ENCODE data around the gene PGAP6.
"Not testable (repeated sequence)": the region's sequence is repeated elsewhere in the genome, so short reads cannot be mapped to it uniquely, and the experiment has no call there.

PGAP6 gene

GRCh38 chr16:400061-400591 lies 18.3 kb upstream of the PGAP6 start:
- no peak for DNase-seq (ENCODE audit: low read depth)

DNA sequence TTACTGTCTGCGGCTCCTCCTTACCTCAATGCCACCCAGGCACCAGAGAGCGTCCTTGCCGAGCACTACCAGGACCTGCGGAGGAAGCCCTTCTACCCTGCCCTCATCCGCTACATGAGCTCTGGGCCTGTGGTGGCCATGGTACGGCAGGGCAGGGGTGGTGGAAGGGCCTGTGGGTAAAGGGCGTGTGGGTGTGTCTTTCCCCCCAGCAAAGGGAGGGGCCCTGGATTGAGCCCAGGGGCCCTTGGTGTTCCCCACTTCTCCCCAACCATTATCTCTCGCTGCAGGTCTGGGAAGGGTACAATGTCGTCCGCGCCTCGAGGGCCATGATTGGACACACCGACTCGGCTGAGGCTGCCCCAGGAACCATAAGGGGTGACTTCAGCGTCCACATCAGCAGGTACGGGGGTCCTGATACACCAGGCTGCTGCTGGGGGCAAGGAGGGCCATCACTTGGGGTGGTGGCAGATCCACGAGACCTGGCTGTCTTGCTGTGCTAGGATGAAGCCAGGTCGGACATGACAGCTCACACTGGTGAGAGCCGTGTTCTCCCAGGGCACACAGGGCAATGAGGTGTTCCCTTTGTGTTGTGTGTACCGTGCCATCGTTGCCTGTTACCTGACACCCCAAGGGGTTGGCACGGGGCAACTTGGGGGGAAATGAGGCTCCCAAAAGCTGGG lies 17.7 kb upstream of the PGAP6 start:
- DNase-seq (ENCODE audit: low read depth): no peak

DNA sequence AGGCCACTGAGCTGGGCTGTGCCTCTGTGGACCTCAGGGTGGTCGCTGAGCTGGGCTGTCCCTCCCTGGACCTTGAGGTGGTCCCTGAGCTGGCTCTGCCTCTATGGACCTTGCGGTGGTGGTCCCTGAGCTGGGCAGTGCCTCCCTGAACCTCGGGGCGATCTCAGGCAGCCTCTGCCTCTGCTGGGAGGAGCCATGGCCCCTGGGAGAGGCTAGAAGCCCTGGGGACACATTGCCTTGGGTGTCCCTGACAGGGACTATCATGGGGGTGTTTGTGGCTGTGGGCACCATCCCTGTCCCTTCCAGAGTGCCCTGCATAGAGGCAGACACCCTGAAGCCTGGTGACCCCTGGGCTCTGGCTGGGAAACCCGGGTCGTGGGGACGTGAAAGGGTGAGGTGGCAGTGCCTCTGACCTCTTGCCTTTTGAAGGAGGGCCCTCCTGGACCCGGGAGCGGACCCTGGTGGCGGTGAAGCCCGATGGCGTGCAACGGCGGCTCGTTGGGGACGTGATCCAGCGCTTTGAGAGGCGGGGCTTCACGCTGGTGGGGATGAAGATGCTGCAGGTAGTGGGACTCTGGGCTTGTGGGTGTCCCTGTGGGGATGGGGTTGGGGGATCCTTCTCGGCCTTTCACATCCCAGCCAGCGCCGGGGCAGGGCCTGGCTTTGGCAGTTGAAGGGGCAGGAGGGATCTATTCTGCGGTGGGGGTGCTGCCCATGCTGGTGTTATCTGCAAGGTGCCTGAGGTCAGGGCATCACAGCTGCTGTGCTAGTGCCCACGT lies 17.0 kb upstream of the PGAP6 start:
- no peak for DNase-seq (ENCODE audit: low read depth)

GRCh38 chr16:397736-398332 lies 16.1 kb upstream of the PGAP6 start:
- no peak for DNase-seq (ENCODE audit: low read depth)

DNA sequence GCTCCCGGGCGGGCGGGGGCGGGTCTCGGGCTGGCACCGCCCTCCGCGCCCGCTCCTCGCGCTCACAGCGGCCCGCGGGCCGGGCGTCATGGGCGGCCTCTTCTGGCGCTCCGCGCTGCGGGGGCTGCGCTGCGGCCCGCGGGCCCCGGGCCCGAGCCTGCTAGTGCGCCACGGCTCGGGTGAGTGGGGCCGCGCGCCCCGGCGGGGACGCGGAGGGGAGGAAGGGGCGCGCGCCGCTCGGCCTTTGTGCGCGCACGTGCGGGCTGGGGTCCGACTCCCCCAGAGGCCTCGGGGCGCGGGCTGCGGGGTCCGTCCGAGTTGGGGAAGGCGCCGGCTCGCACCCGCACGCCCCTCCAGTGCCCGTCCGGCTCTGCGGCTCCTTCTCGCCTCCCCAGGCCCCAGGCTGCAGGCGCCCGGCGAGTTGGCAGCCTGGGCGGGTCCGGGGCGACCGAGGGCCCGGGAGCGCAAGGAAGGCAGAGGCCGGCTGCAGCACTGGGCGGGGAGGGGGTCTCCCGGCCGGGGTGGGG lies 15.4 kb upstream of the PGAP6 start, which contains the start of gene NME4:
TSS of gene NME4 (plus strand) at position 65 of the 527 bp plus-strand sequence. CDS start at position 89, 24 bp downstream.
- DNase-seq (ENCODE audit: low read depth): no peak

DNA sequence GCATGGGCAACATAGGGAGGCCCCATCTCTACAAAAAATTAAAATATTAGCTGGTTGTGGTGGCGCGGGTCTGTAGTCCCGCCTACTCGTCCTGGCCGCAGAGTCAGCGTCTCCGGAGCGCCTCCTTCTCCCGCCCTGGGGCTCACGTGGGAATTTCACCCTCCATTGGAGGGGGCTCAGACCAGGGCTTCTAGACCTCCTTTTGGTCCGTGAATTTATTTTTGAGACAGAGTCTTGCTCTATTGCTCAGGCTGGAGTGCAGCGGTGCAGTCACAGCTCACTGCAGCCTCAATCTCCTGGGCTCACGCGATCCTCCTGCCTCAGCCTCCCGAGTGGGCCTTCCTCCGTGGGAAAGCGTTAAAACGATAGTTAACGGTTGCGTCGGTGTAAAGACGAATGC lies 14.8 kb upstream of the PGAP6 start:
- no peak for DNase-seq (ENCODE audit: low read depth)

- no peak for DNase-seq (ENCODE audit: low read depth)
Observed at GRCh38 chr16:396199-396598, 14.4 kb upstream of the PGAP6 start.

- no peak for DNase-seq (ENCODE audit: low read depth)
Observed at GRCh38 chr16:392450-393030, 10.8 kb upstream of the PGAP6 start.

DNA sequence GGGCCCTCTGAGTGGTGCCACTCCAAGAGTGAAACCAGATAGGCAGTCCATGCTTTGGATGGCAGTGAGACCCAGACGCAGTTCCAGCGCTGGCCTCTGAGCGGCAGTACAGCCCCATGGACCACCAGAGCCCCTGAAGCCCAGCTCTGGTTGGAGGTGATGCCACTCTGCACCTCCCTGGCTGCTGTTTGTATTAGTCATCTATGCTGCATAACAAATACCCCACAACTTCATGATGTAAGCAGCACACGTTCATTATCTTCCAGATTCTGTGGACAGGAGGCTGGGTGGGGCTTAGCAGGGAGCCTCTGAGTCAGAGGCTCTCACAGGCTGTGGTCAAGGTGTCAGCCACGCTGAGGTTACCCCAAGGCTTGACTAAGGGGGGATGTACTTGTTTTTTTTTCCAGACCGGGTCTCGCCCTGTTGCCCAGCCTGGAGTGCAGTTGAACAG lies 10.1 kb upstream of the PGAP6 start:
- peak; percentile 66 for DNase-seq (ENCODE audit: low read depth)

- DNase-seq (ENCODE audit: low read depth): no peak
Observed at GRCh38 chr16:389352-389751, 7.6 kb upstream of the PGAP6 start.

- DNase-seq (ENCODE audit: low read depth): not testable (repeated sequence)
Observed at GRCh38 chr16:387761-388666, 6.2 kb upstream of the PGAP6 start.

DNA sequence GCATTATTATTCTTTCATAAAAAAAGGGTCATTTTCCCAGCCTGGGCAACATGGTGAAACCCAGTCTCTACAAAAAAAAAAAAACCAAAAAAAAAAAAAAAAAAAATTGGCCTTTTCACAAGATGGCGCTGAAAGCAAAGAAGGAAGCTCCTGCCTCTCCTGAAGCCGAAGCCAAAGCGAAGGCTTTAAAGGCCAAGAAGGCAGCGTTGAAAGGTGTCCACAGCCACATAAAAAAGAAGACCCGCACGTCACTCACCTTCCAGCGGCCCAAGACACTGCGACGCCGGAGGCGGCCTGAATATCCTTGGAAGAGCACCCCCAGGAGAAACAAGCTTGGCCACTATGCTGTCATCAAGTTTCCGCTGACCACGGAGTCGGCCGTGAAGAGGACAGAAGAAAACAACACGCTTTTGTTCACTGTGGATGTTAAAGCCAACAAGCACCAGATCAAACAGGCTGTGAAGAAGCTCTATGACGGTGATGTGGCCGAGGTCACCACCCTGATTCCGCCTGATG lies 4.9 kb upstream of the PGAP6 start:
- DNase-seq (ENCODE audit: low read depth): no peak

- no peak for DNase-seq (ENCODE audit: low read depth)
Observed at GRCh38 chr16:383326-384051, 1.7 kb upstream of the PGAP6 start.

DNA sequence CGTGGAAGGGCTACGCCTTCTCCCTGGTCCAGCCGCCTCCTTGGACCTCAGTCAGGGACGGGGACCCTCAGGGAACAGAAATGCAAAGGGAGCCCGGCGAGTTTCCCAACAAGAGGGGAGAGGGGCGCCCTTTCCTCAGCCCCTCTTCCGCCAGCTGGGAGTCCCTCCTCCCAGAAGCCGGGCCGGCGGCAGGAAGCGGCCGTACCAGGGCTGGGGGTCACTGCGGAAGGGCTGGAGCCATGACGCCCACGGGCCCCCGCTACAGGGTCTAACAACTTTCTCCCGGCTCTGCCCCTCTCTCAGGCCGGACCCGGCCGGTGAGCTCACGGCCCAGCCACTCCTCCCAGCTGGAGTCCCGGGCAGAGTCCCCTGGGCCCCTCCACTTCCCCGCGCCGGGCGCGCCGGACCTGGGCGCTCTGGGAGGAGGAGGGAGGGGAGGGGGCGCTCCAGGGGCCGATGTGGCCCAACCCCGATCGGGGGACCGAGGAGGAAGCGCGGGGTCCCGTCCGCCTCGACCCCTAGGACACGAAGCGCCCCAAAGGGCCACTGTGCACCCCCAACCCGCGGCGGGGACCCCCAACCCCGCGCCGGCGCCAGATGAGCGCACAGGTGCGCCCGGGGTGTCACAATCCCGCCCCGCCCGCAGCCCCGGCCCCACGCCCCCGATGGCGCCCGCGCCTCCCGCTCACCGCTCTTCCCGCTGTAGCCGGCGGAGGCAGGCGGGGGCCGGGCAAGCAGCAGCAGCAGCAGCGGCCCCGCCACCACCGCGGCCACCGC lies 578 bp downstream of the PGAP6 start:
- DNase-seq (ENCODE audit: low read depth): no peak

DNA sequence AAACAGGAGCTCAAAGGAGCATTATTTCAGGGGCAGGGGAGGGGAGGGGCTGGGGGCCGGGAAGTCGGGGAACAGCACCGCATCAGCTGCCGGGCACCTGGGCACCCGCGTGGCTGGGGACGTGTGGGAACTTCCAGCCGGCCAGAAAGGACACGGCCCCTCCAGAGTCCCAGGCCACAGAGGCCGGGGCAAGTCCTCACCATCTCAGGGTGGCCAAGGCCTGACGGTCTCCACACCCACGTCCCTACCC lies 1.1 kb downstream of the PGAP6 start:
- no peak for DNase-seq (ENCODE audit: low read depth)

- DNase-seq (ENCODE audit: low read depth): no peak
Observed at GRCh38 chr16:379961-380761, 1.6 kb downstream of the PGAP6 start.

DNA sequence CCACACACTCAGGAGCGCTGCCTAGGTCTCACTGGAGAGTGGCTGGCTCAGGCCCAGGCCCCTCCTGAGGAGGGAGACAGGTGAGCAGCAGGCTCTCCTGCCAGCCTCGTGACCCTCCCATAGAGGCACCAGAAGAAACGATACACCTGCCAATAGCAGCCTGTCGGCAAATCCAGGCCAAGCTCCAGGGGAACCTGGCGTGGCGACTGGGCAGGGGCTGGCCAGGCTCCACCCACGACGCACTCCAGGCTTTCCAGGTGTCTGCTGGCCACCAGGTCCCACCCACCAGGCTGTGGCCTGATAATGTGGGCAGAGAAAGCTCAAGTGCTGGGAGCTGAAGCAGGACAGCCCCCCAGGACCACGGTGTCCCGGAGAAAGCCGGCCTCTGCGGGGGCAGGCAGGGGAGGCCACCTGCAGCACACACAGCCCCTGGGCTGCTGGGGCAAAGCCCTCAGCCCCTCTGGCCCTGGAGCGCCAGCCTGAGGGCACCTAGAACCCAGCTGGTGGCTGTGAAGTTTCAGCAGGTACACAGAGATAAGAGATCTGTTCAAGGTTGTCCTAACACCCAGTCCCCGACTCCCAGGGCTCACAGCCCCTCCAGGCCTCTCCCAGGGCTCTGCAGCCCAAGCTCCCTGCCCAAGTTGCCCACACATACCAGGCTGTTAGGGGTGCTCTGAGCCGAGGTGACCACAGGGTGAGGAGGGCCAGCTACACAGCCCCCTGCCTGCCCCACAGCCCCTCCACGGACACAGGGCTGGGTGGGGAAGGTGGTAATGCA lies 2.4 kb downstream of the PGAP6 start:
- DNase-seq (ENCODE audit: low read depth): no peak

DNA sequence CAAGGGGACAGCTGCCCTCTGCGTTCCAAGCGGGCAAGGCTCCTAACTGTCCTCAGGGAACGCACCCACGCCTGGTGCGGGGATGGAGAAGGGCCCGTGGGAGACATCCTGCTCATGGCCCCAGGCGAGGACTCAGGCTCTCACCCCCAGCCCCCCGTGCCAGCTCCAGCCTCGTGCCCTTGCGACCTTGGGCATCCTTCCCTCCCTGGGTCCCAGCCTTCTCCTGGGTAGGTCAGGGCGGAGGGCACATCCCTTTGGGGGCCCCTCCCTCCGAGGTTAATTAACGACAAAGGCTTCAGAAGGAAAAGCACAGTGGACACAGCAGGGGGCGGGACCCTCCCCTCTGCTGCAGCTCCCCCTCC lies 3.0 kb downstream of the PGAP6 start:
- DNase-seq (ENCODE audit: low read depth): no peak

Data from stimulated activated CD8-positive, alpha-beta memory T cell treated with anti-CD3 and anti-CD28 coated beads, Interleukin-15, amount 100 ng/mL, for 24 hours (primary cell).